ENCODE data around the gene SDHAF3. TPM values are rescaled to one million over a fixed set of nuclear protein-coding genes. Genes with fewer than 3 reads are reported as not detected.
"Not testable (repeated sequence)": the region's sequence is repeated elsewhere in the genome, so short reads cannot be mapped to it uniquely, and the experiment has no call there.

SDHAF3 gene
- 10 to 100 TPM; 21.0 to 24.2 TPM for total RNA-seq

DNA sequence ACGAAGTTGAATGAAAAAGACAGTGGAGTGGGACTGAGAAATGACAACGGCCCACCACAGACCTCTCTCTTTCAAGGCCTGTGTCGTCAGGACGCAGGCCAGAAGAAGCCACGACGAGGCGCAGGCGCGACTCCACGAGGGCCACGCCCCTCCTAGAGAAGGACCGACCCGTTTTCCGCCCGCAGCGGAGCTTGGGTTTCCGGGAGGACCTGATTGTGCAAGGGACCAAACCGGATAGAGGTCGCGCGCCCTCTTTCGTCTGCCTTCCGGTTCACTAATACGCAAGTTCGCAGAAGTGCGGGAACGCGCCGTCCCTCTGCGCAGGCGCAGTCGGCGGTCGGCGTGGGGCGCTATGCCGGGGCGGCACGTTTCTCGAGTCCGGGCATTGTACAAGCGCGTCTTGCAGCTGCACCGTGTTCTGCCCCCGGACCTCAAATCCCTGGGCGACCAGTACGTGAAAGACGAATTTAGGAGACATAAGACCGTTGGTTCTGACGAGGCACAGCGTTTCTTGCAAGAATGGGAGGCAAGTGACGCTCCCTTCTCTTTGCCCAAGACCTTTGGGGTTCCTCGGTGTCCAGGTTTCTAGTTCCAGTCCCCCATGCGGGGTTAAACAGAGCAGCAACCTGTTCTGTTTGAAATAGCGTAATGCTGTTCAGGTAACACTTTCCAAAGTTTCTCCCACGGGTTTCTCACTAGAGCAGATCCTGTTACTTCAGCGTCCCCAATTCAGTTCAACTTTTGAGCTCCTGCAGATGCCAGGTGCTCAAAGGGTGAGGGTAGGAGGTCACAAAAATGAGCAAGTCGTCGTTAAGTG is at the start of gene SDHAF3:
Gene SDHAF3 (plus strand): TSS at position 327 of the 817 bp plus-strand sequence. CDS start 26 bp downstream, at position 353.
- H3K4me3 Mint-ChIP-seq: peak within 1 kb of the TSS; percentile 91
- DNase-seq (peak; percentile 99), ATAC-seq (peak; percentile 96)
- ChIA-PET CTCF (interaction anchor here (1.1 to 2.4 kb wide), 6 partner anchors 10 to 64 kb away, joined by 4 to 13 read pairs (median 6); no protein-coding TSS in a partner anchor), POLR2A (interaction anchor here (0.5 to 1.3 kb wide), 5 partner anchors 16 to 285 kb away, joined by 3 to 6 read pairs (median 4); partner anchors contain the start of gene DLX6)
- peaks cover 10% of the 10 kb centered on the region for H3K9me3 Mint-ChIP-seq (ENCODE audit: insufficient read depth)
- peaks cover 33% of the 10 kb centered on the region for H3K4me1 Mint-ChIP-seq (ENCODE audit: low read depth)
- no peaks in the 10 kb centered on the region for H3K27me3 Mint-ChIP-seq (ENCODE audit: low read depth)
- H3K27ac Mint-ChIP-seq: peak within 1 kb of the TSS; percentile 97
- H3K36me3 Mint-ChIP-seq (ENCODE audit: low read depth): peaks cover 21% of the 10 kb centered on the region

DNA sequence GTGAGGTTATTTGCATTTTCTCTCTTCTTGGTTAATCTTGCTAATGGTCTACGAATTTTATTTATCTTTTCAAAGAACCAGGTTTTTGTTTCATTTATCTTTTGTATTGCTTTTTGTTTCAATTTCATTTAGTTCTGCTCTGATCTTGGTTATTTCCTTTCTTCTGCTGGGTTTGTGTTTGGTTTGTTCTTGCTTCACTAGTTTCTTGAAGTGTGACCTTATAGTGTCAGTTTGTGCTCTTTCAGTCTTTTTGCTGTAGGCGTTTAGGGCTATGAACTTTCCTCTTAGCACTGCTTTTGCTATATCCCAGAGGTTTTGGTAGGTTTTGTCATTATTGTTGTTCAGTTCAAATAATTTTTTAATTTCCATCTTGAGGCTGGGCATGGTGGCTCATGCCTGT is 45.5 kb upstream of the SDHAF3 start:
- H3K27me3 Mint-ChIP-seq (ENCODE audit: low read depth): peaks cover 21% of the 10 kb centered on the region
- CTCF ChIA-PET; H3K4me1 Mint-ChIP-seq (ENCODE audit: low read depth); H3K9me3 Mint-ChIP-seq (ENCODE audit: insufficient read depth); H3K4me3 Mint-ChIP-seq; POLR2A ChIA-PET; DNase-seq; H3K36me3 Mint-ChIP-seq (ENCODE audit: low read depth); ATAC-seq; H3K27ac Mint-ChIP-seq: not testable (repeated sequence)

DNA sequence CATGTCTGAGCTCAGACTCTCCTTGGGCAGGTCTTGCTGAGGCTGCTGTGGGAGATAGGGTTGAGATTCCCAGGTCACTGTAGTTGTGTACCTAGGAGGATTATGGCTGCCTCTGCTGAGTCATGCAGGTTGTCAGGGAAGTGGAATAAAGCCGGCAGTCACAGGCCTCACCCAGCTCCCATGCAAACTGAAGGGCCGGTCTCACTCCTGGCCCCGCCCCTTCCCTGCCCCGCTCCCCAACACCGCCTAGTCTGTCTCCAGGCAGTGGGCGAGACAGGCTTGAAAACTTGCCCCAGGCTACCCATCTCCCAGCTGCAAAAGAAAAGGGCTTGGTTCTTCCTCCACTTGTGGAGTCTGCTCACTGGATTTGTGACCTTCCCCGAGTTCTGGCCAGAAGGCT is 41.6 kb upstream of the SDHAF3 start:
- Mint-ChIP-seq H3K36me3 (ENCODE audit: low read depth) (no peaks in the 10 kb centered on the region), H3K27ac (no peak overlapping the region), H3K4me3 (no peak overlapping the region), H3K27me3 (ENCODE audit: low read depth) (peaks cover 16% of the 10 kb centered on the region), H3K9me3 (ENCODE audit: insufficient read depth) (no peaks in the 10 kb centered on the region), H3K4me1 (ENCODE audit: low read depth) (no peaks in the 10 kb centered on the region)
- CTCF ChIA-PET: no interaction called here
- DNase-seq (no peak), ATAC-seq (no peak)
- POLR2A ChIA-PET: no interaction called here

DNA sequence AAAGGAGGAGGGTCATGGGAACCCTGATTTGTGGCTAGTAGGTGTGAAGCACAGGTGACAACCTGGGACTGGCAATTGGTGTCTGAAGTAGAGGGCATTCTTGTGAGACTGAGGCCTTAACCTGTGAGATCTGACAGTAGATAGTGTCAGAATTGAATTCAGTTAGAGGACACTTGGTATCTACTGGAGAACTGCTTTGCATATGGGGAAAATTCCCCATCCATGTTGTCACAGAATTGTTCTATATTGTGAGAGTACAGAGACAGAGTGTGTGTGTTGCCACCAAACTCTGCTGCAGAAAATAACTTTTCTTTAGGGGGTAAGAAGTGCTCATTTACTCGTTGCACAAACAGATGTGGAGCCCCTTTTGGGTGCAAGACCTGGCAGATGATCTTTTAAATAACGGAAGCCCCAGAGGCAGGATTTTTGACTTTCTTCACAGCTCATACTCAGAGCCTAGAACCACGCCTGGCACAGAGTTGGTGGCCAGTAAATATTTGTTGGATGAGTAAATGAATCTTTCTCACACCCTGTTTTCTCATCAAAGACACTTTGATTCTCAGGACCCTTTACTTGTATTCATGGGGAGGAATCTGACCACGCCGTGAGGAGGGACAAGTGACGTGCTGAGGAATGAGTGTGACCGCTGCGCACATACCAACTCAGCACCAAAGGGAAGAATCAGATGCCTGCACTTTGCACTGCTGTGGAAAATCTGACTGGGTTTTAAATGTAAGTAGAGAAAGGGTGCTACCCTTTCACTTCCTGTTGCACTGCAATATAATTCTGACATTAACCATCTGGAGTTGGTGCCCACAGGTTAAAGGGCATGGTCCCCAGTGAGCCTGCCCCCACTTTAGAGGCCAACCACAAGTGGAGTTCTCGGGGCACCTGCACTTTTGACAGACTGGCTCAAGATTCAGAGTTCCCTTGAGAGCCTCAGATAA is 39.2 kb upstream of the SDHAF3 start:
- peaks cover 9% of the 10 kb centered on the region for H3K27me3 Mint-ChIP-seq (ENCODE audit: low read depth)
- H3K27ac Mint-ChIP-seq: no peak overlapping the region
- H3K4me1 Mint-ChIP-seq (ENCODE audit: low read depth): no peaks in the 10 kb centered on the region
- no peaks in the 10 kb centered on the region for H3K9me3 Mint-ChIP-seq (ENCODE audit: insufficient read depth)
- DNase-seq (no peak), ATAC-seq (no peak)
- H3K4me3 Mint-ChIP-seq: no peak overlapping the region
- ChIA-PET POLR2A (no interaction called here), CTCF (no interaction called here)
- H3K36me3 Mint-ChIP-seq (ENCODE audit: low read depth): no peaks in the 10 kb centered on the region

DNA sequence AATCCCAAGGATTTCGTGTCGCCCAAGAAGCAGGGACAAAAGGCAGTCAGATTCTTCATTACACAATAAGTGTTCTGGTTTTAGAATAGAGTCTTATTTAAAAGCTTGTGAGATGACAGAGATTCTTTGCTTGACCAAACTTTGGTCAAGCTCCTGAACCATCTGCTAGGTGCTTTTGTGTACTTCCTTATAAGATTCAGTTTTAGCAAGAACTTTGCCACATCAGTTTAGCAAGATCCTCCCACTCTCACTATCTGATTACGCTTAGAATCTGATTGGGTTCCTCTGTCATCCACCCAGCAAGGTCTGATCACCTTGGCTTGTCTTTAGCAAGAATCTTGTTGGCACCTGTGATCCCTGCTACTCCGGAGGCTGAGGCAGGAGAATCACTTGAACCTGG is 38.2 kb upstream of the SDHAF3 start:
- Mint-ChIP-seq H3K4me1 (ENCODE audit: low read depth) (no peaks in the 10 kb centered on the region), H3K4me3 (no peak overlapping the region), H3K27me3 (ENCODE audit: low read depth) (peaks cover 9% of the 10 kb centered on the region), H3K36me3 (ENCODE audit: low read depth) (no peaks in the 10 kb centered on the region), H3K9me3 (ENCODE audit: insufficient read depth) (no peaks in the 10 kb centered on the region), H3K27ac (no peak overlapping the region)
- ATAC-seq (no peak), DNase-seq (no peak)
- CTCF ChIA-PET: no interaction called here
- POLR2A ChIA-PET: no interaction called here

DNA sequence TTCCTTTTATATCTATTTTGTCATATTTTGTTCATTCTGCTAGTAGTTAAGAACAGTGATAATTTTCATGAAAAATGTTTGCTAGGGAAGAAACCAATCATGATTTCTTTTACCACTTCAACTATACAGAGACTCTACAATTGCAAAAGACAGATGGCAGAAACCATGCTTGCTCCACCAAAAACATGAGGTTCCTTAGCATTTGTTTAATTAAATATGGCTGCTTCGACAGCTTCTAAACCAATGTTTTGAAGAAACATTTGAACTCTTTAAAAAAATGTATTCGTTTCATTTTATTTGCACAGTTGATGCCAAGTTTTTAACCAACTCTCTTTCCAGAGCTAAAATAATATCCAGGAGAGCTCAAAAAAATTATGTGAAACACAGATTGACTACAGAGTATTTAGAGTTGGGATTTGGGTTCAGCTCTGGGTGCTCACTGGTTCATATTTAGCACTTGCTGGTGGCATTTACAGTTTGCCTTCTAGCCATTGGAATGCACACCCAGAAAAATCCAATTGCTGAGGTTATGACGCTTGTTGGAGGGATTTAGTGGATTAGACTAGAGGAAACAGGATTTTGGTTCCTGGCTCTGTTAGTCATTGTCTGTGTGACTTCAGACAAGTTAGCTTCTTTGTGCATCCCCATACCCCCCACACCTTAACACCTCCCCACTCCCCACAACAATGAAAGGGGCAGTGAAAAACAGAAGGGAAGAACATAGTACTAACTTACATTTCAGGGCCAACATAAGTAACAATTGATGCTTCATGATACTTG is 35.8 kb upstream of the SDHAF3 start:
- POLR2A ChIA-PET: no interaction called here
- Mint-ChIP-seq H3K4me1 (ENCODE audit: low read depth) (no peaks in the 10 kb centered on the region), H3K27ac (no peak overlapping the region), H3K27me3 (ENCODE audit: low read depth) (peaks cover 9% of the 10 kb centered on the region), H3K9me3 (ENCODE audit: insufficient read depth) (no peaks in the 10 kb centered on the region), H3K36me3 (ENCODE audit: low read depth) (no peaks in the 10 kb centered on the region), H3K4me3 (no peak overlapping the region)
- DNase-seq (no peak), ATAC-seq (no peak)
- CTCF ChIA-PET: no interaction called here

DNA sequence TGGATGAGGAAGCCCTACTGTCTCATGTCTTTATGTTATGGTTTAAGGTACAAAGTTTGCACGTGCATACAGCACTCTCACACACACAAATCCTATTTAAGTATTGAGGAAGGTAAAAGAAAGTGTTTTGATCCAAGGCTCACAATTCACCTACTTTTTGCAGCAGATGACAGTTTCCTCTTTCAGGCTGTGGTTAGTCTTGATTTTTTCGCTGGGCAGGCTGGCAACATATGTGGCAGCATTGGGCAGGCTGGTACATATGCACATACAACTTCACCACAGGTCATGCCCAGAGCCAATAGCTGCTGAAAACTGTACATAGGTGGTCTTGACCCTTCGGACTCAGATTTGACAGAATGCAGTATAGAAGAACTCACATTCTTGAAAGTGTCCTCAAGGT is 29.1 kb upstream of the SDHAF3 start:
- Mint-ChIP-seq H3K9me3 (ENCODE audit: insufficient read depth) (no peaks in the 10 kb centered on the region), H3K4me3 (no peak overlapping the region)
- POLR2A ChIA-PET: no interaction called here

DNA sequence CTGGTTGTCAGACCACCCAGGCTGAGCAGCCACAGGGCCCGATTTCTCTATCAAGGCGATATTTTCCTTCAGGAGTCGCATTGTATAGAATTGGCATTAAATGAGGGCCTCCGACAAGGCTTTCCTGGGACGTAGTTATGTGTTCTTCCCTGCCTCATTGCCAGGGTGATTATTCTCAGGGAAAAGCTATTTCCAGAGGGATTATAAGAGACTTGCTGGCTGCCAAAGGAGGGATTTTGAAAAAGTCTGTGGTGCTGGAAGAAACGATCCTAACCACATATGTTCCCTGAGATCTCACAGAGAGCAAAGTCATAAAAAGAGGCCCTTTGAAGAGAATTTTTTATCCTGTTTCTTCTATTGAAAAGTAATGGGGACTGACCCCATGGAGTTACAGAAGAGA is 27.7 kb upstream of the SDHAF3 start:
- H3K9me3 Mint-ChIP-seq (ENCODE audit: insufficient read depth): no peaks in the 10 kb centered on the region
- DNase-seq: no peak
- ATAC-seq: no peak
- ChIA-PET CTCF (no interaction called here), POLR2A (no interaction called here)
- peaks cover 12% of the 10 kb centered on the region for H3K27me3 Mint-ChIP-seq (ENCODE audit: low read depth)
- no peak overlapping the region for H3K4me3 Mint-ChIP-seq
- H3K36me3 Mint-ChIP-seq (ENCODE audit: low read depth): no peaks in the 10 kb centered on the region
- H3K27ac Mint-ChIP-seq: no peak overlapping the region
- H3K4me1 Mint-ChIP-seq (ENCODE audit: low read depth): no peaks in the 10 kb centered on the region

More for the DNA sequence above, 29.1 kb upstream of the SDHAF3 start:
- peaks cover 14% of the 10 kb centered on the region for H3K27me3 Mint-ChIP-seq (ENCODE audit: low read depth)
- DNase-seq (no peak), ATAC-seq (no peak)
- no peak overlapping the region for H3K27ac Mint-ChIP-seq
- CTCF ChIA-PET: no interaction called here
- H3K4me1 Mint-ChIP-seq (ENCODE audit: low read depth): no peaks in the 10 kb centered on the region
- H3K36me3 Mint-ChIP-seq (ENCODE audit: low read depth): no peaks in the 10 kb centered on the region

DNA sequence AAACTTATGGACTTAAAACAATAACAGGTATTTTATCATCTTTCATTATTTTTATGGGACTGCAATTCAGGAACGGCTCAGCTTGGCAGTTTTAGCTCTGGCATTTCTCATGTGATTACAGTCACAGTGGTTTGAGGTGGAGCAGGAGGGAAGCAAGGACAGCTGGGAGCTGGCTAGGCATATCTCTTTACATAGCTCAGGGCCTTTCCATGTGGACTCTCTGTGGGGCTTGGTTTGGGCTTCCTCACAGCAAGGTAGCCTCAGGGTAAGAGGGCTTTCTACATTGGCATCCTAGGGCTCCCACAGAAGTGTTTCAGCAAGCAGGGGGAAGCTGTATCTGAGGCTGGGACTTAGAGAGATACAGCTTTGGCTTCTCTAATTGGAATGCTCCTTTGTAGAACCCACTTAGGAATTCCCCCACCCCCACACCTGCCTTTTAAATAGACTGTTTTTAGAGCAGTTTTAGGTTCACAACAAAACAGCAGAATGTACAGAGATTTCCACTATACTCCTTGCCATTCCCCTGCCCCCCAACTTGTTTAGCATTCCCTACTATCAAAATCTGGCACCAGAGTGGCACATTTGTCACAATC is 26.6 kb upstream of the SDHAF3 start:
- CTCF ChIA-PET: no interaction called here
- no peak for ATAC-seq
- H3K27ac Mint-ChIP-seq: no peak overlapping the region
- no peaks in the 10 kb centered on the region for H3K9me3 Mint-ChIP-seq (ENCODE audit: insufficient read depth)
- peaks cover 12% of the 10 kb centered on the region for H3K27me3 Mint-ChIP-seq (ENCODE audit: low read depth)
- H3K36me3 Mint-ChIP-seq (ENCODE audit: low read depth): no peaks in the 10 kb centered on the region
- no peaks in the 10 kb centered on the region for H3K4me1 Mint-ChIP-seq (ENCODE audit: low read depth)
- no peak overlapping the region for H3K4me3 Mint-ChIP-seq
- POLR2A ChIA-PET: no interaction called here
- DNase-seq: no peak

DNA sequence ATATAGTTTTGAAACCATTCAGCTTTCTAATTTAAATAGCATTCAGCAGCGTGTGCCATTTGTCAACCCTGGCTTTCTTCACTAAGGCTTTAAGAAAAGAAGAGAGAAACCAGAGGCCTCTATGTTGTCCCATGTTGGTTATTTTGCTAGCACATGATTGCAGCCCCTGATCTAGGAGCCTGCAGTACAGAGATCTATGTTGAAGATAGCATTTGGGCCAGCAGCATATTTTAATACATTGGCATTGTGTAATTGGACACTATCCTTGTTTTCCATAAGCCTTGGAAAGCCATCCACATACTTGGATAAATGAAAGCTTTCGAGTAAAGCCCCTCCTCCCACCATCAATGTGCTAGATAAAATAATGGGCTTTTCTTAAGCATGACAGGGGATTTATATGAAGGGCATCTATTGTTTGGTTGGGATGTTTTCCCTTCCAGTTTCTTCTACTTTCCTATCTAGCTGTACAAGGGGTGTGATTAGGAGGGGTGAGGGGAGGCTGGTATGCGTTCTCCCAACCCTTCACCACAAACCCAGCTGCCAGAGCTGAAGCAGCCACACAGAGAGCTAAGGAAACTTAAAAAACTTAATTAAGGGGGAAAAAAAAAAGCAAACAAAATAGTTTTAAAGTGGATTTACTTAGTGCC is 23.1 kb upstream of the SDHAF3 start:
- Mint-ChIP-seq H3K27me3 (ENCODE audit: low read depth) (peaks cover 7% of the 10 kb centered on the region), H3K4me3 (no peak overlapping the region), H3K27ac (no peak overlapping the region), H3K9me3 (ENCODE audit: insufficient read depth) (no peaks in the 10 kb centered on the region), H3K36me3 (ENCODE audit: low read depth) (no peaks in the 10 kb centered on the region), H3K4me1 (ENCODE audit: low read depth) (no peaks in the 10 kb centered on the region)
- POLR2A ChIA-PET: no interaction called here
- DNase-seq (no peak), ATAC-seq (no peak)
- CTCF ChIA-PET: no interaction called here

DNA sequence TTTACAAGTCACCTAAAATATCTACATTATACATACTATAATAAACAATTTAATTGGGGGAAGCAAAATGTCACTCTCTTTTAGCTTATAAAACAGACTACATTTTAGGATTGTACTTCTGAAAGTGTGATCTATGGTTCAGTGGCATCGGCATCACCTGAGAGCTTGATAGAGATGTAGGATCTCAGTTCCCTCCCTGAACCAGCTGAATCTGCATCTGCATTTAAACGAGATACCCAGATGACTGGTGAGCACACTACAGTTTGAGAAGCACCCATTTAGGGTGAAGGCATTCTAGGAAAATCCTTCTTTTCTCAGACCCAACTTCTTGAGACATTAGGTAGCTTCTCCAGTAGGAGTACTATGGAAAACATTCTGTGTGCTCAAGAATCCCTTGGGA is 21.5 kb upstream of the SDHAF3 start:
- no peak overlapping the region for H3K4me3 Mint-ChIP-seq
- H3K4me1 Mint-ChIP-seq (ENCODE audit: low read depth): no peaks in the 10 kb centered on the region
- H3K9me3 Mint-ChIP-seq (ENCODE audit: insufficient read depth): no peaks in the 10 kb centered on the region
- H3K36me3 Mint-ChIP-seq (ENCODE audit: low read depth): no peaks in the 10 kb centered on the region
- no peak for ATAC-seq
- CTCF ChIA-PET: no interaction called here
- POLR2A ChIA-PET: no interaction called here
- peaks cover 10% of the 10 kb centered on the region for H3K27me3 Mint-ChIP-seq (ENCODE audit: low read depth)
- no peak for DNase-seq
- H3K27ac Mint-ChIP-seq: no peak overlapping the region
